DMS 273 (cell line): ENCODE measurements around the gene LRP3.
"Not testable (repeated sequence)": the region's sequence is repeated elsewhere in the genome, so short reads cannot be mapped to it uniquely, and the experiment has no call there.

Experiments used
- DNase-seq: peaks from one replicate; lab custom pipeline; 2025; ENCODE audit not compliant: unreplicated experiment; lab: John Stamatoyannopoulos, UW

LRP3 gene

GRCh38 chr19:33215438-33216197 lies 21.5 kb downstream of the LRP3 start:
- no peak for DNase-seq

- DNase-seq, result no peak
Observed at GRCh38 chr19:33216198-33216830, 22.2 kb downstream of the LRP3 start.

DNA sequence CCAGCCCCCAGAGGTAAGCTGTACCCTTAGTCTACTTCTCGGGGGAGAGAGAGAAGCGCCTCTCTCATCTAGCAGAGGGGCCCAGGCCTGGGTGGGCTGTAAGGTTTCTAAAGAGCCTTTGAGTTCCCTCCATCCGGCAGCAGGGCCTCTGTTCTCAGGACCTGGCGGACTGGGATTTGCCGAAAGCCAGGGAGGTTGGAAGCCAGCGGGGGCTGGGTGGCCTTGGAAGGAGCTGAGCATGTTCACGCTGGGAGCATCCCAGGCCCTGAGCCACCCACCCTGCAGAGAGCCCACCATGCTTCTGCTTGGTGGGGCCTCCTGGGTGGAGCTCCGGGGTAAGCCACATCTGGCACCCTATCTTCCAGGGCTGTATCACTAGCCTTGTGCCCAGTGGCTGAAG lies 23.8 kb downstream of the LRP3 start:
- no peak for DNase-seq

- DNase-seq, result peak; percentile 32
Observed at GRCh38 chr19:33219261-33219815, 25.2 kb downstream of the LRP3 start.

DNA sequence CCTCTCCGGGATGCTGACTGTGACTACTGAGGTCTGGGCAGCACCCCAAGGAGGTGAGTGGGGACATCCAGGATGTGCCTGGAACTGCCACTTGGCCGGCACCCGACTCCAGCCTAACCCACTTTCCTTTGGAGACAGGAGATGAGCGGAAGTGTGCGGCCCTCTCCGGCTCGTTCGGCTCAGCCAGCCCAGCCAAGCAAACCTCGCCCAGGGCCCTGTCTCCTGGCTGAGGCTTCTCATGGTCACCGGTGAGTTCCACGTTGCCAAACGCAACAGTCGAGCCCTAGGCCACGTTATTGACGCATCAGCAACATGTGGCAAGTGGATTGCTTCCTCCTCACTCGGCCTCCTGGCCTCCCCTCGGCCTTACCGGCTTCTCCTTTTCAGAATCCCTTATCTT lies 26.0 kb downstream of the LRP3 start:
- DNase-seq, result no peak

DNA sequence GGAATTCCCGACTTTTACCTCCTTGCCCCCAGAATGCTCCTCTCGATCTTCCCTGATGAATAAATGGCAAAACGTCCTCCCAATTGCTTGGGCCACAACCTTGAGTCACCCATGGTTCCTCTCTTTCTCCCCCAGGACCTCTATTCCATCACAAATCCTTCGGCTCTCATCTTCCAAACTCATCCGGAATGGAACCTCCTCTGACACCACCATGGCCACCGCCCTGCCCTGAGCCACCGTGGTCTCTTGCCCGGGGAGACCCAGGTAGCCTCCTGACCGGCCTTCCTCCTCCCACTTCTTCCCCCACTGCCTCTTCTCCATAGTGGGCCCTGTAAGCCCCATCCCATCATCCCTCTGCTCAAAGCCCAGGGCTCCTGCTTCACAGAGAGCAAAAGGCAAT lies 26.6 kb downstream of the LRP3 start:
- no peak for DNase-seq

GRCh38 chr19:33221638-33222037 lies 27.5 kb downstream of the LRP3 start:
- DNase-seq, result no peak

GRCh38 chr19:33222255-33222654 lies 28.1 kb downstream of the LRP3 start:
- DNase-seq, result not testable (repeated sequence)

- no peak for DNase-seq
Observed at GRCh38 chr19:33224694-33225457, 30.7 kb downstream of the LRP3 start.

GRCh38 chr19:33225458-33225926 lies 31.4 kb downstream of the LRP3 start, which contains the start of gene SLC7A10:
Gene SLC7A10, minus strand, starts transcription at chr19:33225850. Its CDS starts 147 bp downstream, at chr19:33225703.
- DNase-seq, result peak; percentile 58

DNA sequence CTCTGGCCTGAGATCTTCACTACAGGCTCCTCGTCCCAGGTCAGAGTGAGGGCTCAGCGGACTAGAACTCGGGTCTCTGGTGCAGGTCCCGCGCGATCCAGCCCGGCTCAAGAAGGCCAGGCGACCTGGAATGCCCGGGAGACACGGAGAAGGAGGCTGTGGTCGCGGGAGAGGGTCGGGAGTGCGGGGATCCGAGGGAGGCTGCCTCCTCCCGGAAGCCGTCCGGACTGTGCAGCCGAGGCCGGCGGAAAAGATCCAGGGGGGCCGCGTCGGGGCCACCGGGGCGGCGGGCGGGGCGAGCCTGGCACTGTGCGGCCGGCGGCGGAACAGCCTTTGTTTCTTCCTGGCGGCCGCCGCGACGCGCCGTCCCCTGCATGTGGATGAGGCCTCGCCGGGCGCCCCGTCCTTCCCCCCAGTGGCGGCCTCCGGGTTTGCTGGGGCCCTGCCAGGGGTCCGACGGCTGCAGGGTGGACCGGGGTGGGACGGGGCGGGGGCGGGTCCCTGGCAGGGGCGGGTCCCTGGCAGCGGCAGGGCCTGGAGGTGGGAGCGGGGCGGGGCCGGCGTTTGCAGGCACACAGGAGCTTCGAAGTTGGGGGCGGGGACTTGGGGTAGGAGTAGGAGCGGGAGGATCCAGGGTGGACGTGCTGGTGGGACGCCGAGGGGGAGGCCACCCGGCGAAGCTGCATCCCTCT lies 32.6 kb downstream of the LRP3 start:
- peak; percentile 64 for DNase-seq

GRCh38 chr19:33227242-33227650 lies 33.1 kb downstream of the LRP3 start:
- no peak for DNase-seq

- no peak for DNase-seq
Observed at GRCh38 chr19:33227870-33228599, 33.9 kb downstream of the LRP3 start.

GRCh38 chr19:33229962-33230361 lies 35.8 kb downstream of the LRP3 start:
- DNase-seq, result no peak

DNA sequence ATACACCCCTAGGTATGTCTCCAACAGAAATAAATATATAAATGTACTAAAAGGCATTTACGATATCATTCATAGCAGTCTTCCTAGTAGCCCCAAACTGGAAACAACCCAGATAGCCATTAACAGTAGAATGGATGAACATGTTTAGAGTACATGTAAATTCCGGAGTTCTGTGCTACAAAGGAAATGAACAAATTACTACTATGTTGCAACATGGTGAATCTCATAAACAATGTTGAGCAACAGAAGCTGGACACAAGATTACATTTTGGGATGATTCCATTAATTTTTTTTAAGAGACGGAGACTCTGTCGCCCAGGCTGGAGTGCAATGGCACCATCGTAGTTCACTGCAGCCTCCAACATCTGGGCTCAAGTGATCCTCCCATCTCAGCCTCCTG lies 37.4 kb downstream of the LRP3 start:
- no peak for DNase-seq

- DNase-seq, result no peak
Observed at GRCh38 chr19:33232656-33233055, 38.5 kb downstream of the LRP3 start.

GRCh38 chr19:33233056-33233873 lies 39.1 kb downstream of the LRP3 start:
- DNase-seq, result no peak

- no peak for DNase-seq
Observed at GRCh38 chr19:33234092-33234491, 40.0 kb downstream of the LRP3 start.

- DNase-seq, result no peak
Observed at GRCh38 chr19:33234736-33235135, 40.6 kb downstream of the LRP3 start.
